AG04449 (cell line): ENCODE data around the gene TREH.

ENCODE experiments used
- CTCF ChIA-PET: fragments of 350-600 bp; formaldehyde crosslinking; extraction: SDS; loops from one replicate; lab custom pipeline; 2021; ENCODE audit warnings: antibody characterized with exemption; lab: Yijun Ruan, JAX
- POLR2A ChIA-PET: fragments of 400-600, 350-600 bp; formaldehyde crosslinking; extraction: SDS; loops from one replicate; lab custom pipeline; 2020; ENCODE audit warnings: antibody characterized with exemption, inconsistent platforms; lab: Yijun Ruan, JAX
- DNase-seq: peaks from one replicate; pipeline ENCODE4 v3.0.0-alpha.2; 2010; ENCODE audit warnings: low read depth, low spot score
- H3K4me3 ChIP-seq: 2 replicates; pipeline ENCODE4 v1.5.1; 2011; ENCODE audit warnings: low read depth, mild to moderate bottlenecking, control low read depth, low read length
- CTCF ChIP-seq: IDR thresholded peaks from one replicate; pipeline ENCODE4 v1.5.1; 2011; ENCODE audit warnings: mild to moderate bottlenecking, moderate library complexity, low read length, control low read depth, inconsistent platforms; ENCODE audit not compliant: insufficient read depth; ENCODE audit errors: missing control alignments

The TREH gene

GRCh38 chr11:118610773-118611432 is 68.5 kb downstream of the TREH start:
- peak overlapping the region; percentile 80 for H3K4me3 ChIP-seq
- ChIA-PET CTCF (interaction anchor here (0.7 to 8.9 kb wide), 9 partner anchors 10 to 52 kb away, joined by 4 to 138 read pairs (median 5); no protein-coding TSS in a partner anchor), POLR2A (interaction anchor here (8.5 kb wide), 1 partner anchor 10 kb away, joined by 172 read pairs; no protein-coding TSS in a partner anchor)
- DNase-seq = no peak
- TF ChIP-seq CTCF = peak; percentile 92

DNA sequence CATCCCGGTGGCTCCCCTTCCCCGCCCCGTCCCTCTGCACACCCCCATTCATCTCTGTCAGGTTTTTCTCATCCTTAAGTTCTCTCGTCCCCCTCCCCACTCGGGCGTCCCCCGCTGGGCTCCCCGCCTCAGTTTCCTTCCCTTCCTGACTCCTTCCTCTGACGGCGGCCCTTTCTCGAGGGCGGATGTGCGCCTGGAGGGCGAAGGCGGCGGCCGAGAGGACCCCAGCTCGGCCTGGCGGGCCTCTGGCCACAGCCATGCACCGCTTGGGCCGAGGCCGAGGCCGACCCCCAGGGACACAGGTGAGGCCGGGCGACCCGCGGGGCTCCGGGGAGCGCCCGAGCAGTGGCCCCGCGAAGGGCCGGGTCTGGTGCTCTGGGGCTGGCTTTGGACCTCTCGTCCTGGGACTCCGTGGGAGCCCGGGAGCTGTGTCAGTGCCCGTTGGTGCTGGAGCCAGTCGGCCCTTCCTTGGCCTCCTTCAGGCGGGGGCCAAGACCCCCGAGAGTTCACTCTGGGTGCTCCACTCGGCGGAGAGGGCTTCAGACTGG is 69.2 kb downstream of the TREH start:
- ChIA-PET CTCF (interaction anchor here (0.6 to 8.9 kb wide), 8 partner anchors 8 to 52 kb away, joined by 3 to 138 read pairs (median 7); no protein-coding TSS in a partner anchor), POLR2A (interaction anchor here (8.5 kb wide), 1 partner anchor 10 kb away, joined by 172 read pairs; no protein-coding TSS in a partner anchor)
- peak overlapping the region; percentile 80 for H3K4me3 ChIP-seq
- DNase-seq = no peak
- no peak for TF ChIP-seq CTCF

GRCh38 chr11:118609380-118610224 is 69.8 kb downstream of the TREH start:
- no peak for TF ChIP-seq CTCF
- POLR2A ChIA-PET = interaction anchor here (1.1 to 8.5 kb wide), 4 partner anchors 11 to 53 kb away, joined by 5 to 172 read pairs (median 6); partner anchors contain the start of gene ARCN1
- peak overlapping the region; percentile 80 for H3K4me3 ChIP-seq
- no peak for DNase-seq
- CTCF ChIA-PET = interaction anchor here (0.6 to 8.9 kb wide), 8 partner anchors 8 to 321 kb away, joined by 3 to 138 read pairs (median 4); no protein-coding TSS in a partner anchor

- ChIA-PET CTCF (interaction anchor here (0.8 to 8.9 kb wide), 8 partner anchors 15 to 322 kb away, joined by 3 to 138 read pairs (median 8); no protein-coding TSS in a partner anchor), POLR2A (interaction anchor here (0.6 to 8.5 kb wide), 6 partner anchors 12 to 54 kb away, joined by 3 to 172 read pairs (median 6); partner anchors contain the start of gene ARCN1)
- H3K4me3 ChIP-seq = peak overlapping the region; percentile 80
- no peak for DNase-seq
- TF ChIP-seq CTCF = no peak
These were observed 70.9 kb downstream of the TREH start for GRCh38 chr11:118608360-118609227.

DNA sequence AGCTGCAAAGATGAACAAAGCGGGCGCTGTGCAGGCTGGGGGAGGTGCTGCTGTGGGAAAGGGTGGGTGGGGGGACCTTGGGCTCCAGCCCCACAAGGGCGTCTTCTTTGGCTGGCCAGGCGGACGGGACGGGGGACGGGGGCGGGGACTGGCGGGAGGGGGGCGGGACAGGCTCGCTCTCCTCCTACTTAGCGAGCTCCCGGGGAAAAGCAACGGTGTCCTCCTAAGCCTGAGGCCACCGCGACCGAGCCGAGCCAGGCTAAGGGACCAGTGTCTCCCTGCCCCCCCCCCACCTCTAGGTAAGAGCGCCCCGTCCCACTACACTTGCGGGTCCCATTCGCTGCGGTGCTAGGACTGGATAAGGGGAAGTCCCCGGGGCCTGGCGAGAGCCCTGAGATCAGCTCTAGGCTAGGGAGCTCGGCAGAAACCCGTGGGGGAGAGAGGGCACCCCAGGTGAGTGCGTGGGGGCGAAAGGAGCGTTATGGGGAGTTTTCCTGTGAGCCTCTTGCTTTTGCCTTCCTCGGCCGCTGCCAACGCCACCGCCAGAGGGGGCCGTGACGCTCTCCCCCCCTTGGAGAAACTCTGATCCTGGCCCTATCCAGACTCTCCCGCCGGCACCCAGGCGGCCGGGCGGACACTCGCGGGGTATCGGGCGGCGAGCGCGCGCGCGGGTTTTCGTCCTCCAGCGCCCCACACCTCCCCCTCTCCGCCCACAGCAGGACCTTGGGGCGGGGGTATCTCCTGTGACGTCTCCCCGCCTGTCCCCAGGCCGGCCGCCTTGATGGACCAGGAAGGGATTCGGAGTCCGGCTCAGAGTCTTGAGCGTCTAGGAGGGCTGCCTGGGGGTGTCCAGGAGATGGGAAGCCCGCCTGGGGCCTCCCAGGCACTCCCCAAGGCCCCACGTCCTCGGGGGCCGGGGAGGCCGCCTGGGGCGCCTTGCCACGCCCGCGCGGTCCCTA is 71.8 kb downstream of the TREH start, which contains the start of gene PHLDB1:
Gene PHLDB1, plus strand, starts transcription at position 215 of the 959 bp plus-strand sequence. CDS start 6,222 bp downstream, outside the sequence.
- no peak for DNase-seq
- POLR2A ChIA-PET = interaction anchor here (0.5 to 8.5 kb wide), 6 partner anchors 9 to 409 kb away, joined by 3 to 172 read pairs (median 4); partner anchors contain the start of gene ARCN1
- TF ChIP-seq CTCF = peak; percentile 79
- CTCF ChIA-PET = interaction anchor here (0.8 to 8.9 kb wide), 13 partner anchors 14 to 59 kb away, joined by 3 to 138 read pairs (median 4); no protein-coding TSS in a partner anchor
- H3K4me3 ChIP-seq = peak within 1 kb of the TSS; percentile 80
